ENCODE results near the gene SRGAP1. TPM values are rescaled to one million over a fixed set of nuclear protein-coding genes. Genes with fewer than 3 reads are reported as not detected.

The SRGAP1 gene
- total and polyA plus RNA-seq, 2 of the 4 experiments (the other 2 are of a cell fraction), result 10.0 to 10.2 TPM

DNA sequence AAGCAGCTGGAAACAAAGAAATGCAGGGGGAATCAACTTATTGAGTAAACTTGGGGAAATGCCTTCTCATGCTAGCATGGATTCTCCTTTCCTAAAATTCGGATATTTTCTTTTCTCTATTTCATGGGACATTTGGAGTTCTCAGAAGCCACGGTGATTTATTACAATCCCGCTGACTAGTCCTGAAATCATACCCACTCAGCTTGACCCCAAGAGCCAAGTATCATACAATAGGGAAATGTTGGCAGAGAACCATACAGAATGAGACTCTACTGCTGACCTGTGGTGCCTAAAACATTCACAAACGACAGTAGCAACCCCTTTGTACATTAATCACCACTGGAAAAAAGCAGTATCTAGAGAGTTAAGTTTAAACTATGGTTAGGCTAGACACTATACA is 265.2 kb downstream of the SRGAP1 start:
- DNase-seq, result peak; percentile 44
- no peak overlapping the region for H2AK9ac ChIP-seq (replicated peaks; ENCODE audit: low read depth, low read length, poor library complexity)
- H3K36me3 ChIP-seq (ENCODE audit: control insufficient read depth, insufficient read depth, low read length), result peaks cover 37% of the 10 kb centered on the region
- H2BK120ac ChIP-seq (ENCODE audit: low read depth, low read length), result no peak overlapping the region
- H4K20me1 ChIP-seq (ENCODE audit: insufficient read depth, low read length), result no peaks in the 10 kb centered on the region
- H3K4ac ChIP-seq (ENCODE audit: low read depth, low read length), result no peak overlapping the region
- no peak overlapping the region for H4K91ac ChIP-seq (ENCODE audit: insufficient read depth, low read depth, low read length)
- no CpG with 5 or more reads among the region's 4 CpGs for WGBS, 2 experiments (ENCODE audit: extremely low coverage in 2 of 2, insufficient read length in 1 of 2)
- no peaks in the 10 kb centered on the region for H3K9me3 ChIP-seq (ENCODE audit: control insufficient read depth, insufficient read depth, low read length)
- H3K4me2 ChIP-seq (ENCODE audit: low read depth, low read length), result no peak overlapping the region
- H3K18ac ChIP-seq (ENCODE audit: low read depth, low read length), result no peak overlapping the region
- dilution Hi-C loops (cut with HindIII; ENCODE audit: low sequenced_read_pairs, unreplicated experiment), result no loop called here
- H3K9me1 ChIP-seq (ENCODE audit: insufficient read depth, low read length), result no peaks in the 10 kb centered on the region
- H3K79me1 ChIP-seq (ENCODE audit: low read depth in 1 of 2, low read length in 2 of 2), result peaks cover 12 to 31% of the 10 kb centered on the region in 2 experiments
- no peak overlapping the region for H3K23ac ChIP-seq (ENCODE audit: low read depth, low read length)
- ATAC-seq (ENCODE audit: low read depth), result no peak
- no peak overlapping the region for H3K27ac ChIP-seq (ENCODE audit: insufficient read depth, low read length)
- no peak overlapping the region for H2AK5ac ChIP-seq (ENCODE audit: low read depth, low read length)
- ChIA-PET CTCF (no interaction called here), POLR2A (ENCODE audit: unreplicated experiment) (no interaction called here)
- peaks cover 6% of the 10 kb centered on the region for H3K4me1 ChIP-seq (ENCODE audit: control insufficient read depth, insufficient read depth, low read length)
- H2BK5ac ChIP-seq (ENCODE audit: low read depth, low read length, poor library complexity, severe bottlenecking), result peak overlapping the region; percentile 36
- no peak overlapping the region for H2AFZ ChIP-seq (replicated peaks; ENCODE audit: low read length, poor library complexity)
- no peak overlapping the region for H4K5ac ChIP-seq (ENCODE audit: low read depth, low read length)
- no peak overlapping the region for H3K9ac ChIP-seq (ENCODE audit: low read depth, low read length)
- no peak overlapping the region for H2BK15ac ChIP-seq (ENCODE audit: low read depth, low read length)
- in situ Hi-C loops (cut with MboI; ENCODE audit: low sequenced_read_pairs), result no loop called here
- H3K4me3 ChIP-seq (ENCODE audit: insufficient read depth, low read depth, low read length), result no peak overlapping the region
- H3K14ac ChIP-seq (replicated peaks; ENCODE audit: low read depth, low read length), result no peak overlapping the region
- H3K27me3 ChIP-seq (ENCODE audit: control insufficient read depth, insufficient read depth, low read length), result no peaks in the 10 kb centered on the region
- intact Hi-C loops (cut with micrococcal nuclease), result loop anchor here (1.0 to 10.0 kb wide), 2 partner anchors 47 to 115 kb away; partner anchors contain the start of gene KICS2
- no peak overlapping the region for H3K56ac ChIP-seq (ENCODE audit: extremely low read depth, insufficient read depth, low read length)
- no TSS peak for BruUV-seq (replicated peaks)
- TF ChIP-seq, protein P1, sequence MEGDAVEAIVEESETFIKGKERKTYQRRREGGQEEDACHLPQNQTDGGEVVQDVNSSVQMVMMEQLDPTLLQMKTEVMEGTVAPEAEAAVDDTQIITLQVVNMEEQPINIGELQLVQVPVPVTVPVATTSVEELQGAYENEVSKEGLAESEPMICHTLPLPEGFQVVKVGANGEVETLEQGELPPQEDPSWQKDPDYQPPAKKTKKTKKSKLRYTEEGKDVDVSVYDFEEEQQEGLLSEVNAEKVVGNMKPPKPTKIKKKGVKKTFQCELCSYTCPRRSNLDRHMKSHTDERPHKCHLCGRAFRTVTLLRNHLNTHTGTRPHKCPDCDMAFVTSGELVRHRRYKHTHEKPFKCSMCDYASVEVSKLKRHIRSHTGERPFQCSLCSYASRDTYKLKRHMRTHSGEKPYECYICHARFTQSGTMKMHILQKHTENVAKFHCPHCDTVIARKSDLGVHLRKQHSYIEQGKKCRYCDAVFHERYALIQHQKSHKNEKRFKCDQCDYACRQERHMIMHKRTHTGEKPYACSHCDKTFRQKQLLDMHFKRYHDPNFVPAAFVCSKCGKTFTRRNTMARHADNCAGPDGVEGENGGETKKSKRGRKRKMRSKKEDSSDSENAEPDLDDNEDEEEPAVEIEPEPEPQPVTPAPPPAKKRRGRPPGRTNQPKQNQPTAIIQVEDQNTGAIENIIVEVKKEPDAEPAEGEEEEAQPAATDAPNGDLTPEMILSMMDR (conservative IDR thresholded peaks at IDR 0.05; ENCODE audit: low read depth, low read length), result no peak
- TF ChIP-seq, protein P2, sequence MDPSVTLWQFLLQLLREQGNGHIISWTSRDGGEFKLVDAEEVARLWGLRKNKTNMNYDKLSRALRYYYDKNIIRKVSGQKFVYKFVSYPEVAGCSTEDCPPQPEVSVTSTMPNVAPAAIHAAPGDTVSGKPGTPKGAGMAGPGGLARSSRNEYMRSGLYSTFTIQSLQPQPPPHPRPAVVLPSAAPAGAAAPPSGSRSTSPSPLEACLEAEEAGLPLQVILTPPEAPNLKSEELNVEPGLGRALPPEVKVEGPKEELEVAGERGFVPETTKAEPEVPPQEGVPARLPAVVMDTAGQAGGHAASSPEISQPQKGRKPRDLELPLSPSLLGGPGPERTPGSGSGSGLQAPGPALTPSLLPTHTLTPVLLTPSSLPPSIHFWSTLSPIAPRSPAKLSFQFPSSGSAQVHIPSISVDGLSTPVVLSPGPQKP (IDR thresholded peaks at IDR 0.05; ENCODE audit: borderline replicate concordance, low read depth, low read length), result no peak
- no peak for TF ChIP-seq FOS (IDR thresholded peaks at IDR 0.05; ENCODE audit: low read depth, low read length)
- TF ChIP-seq RAD21 (IDR thresholded peaks at IDR 0.05; ENCODE audit: low read length), result no peak
- no peak for TF ChIP-seq SMC3 (IDR thresholded peaks at IDR 0.05; ENCODE audit: low read depth, low read length)
- TF ChIP-seq, protein P3, sequence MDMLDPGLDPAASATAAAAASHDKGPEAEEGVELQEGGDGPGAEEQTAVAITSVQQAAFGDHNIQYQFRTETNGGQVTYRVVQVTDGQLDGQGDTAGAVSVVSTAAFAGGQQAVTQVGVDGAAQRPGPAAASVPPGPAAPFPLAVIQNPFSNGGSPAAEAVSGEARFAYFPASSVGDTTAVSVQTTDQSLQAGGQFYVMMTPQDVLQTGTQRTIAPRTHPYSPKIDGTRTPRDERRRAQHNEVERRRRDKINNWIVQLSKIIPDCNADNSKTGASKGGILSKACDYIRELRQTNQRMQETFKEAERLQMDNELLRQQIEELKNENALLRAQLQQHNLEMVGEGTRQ (IDR thresholded peaks at IDR 0.05; ENCODE audit: low read depth, low read length), result no peak
- no peak for TF ChIP-seq MAZ (IDR thresholded peaks at IDR 0.05; ENCODE audit: borderline replicate concordance, low read depth, low read length)
- no peak for TF ChIP-seq RFX5 (IDR thresholded peaks at IDR 0.05; ENCODE audit: low read depth, low read length)
- TF ChIP-seq NFE2L2 (IDR thresholded peaks at IDR 0.05; ENCODE audit: low read depth, low read length), result no peak
- no peak for TF ChIP-seq MXI1 (IDR thresholded peaks at IDR 0.05; ENCODE audit: borderline replicate concordance, low read depth, low read length)
- no peak for TF ChIP-seq CHD1 (IDR thresholded peaks at IDR 0.05; ENCODE audit: low read depth, low read length)
- TF ChIP-seq CEBPB (IDR thresholded peaks at IDR 0.05; ENCODE audit: low read depth, low read length), result no peak
- no peak for TF ChIP-seq RCOR1 (IDR thresholded peaks at IDR 0.05; ENCODE audit: insufficient replicate concordance, low read length)
- no peak for TF ChIP-seq MAFK (IDR thresholded peaks at IDR 0.05; ENCODE audit: low read depth, low read length)
- no peak for TF ChIP-seq POLR2A (IDR thresholded peaks at IDR 0.05; ENCODE audit: low read depth, low read length)
- no peak for TF ChIP-seq BHLHE40 (IDR thresholded peaks at IDR 0.05; ENCODE audit: low read depth, low read length)
- H4K8ac ChIP-seq (ENCODE audit: low read depth in 2 of 2, low read length in 2 of 2), result no peak overlapping the region
- H2BK20ac ChIP-seq (ENCODE audit: low read depth, low read length), result no peak overlapping the region
